Measurements from ENCODE around the gene EML6. TPM values are rescaled to one million over a fixed set of nuclear protein-coding genes. Genes with fewer than 3 reads are reported as not detected.

Gene EML6
- total RNA-seq, 1 donor from 2014 or later: 0.44 TPM

- Mint-ChIP-seq H3K4me3 (no peak overlapping the region), H3K9me3 (no peaks in the 10 kb centered on the region), H3K27ac (no peak overlapping the region), H3K36me3 (ENCODE audit: low read depth) (no peaks in the 10 kb centered on the region), H3K4me1 (ENCODE audit: low read depth) (peaks cover 12% of the 10 kb centered on the region), H3K27me3 (ENCODE audit: insufficient read depth) (no peaks in the 10 kb centered on the region)
- intact Hi-C loops (cut with micrococcal nuclease): no loop called here
- no peak for DNase-seq (ENCODE audit: low spot score)
These were observed 171.0 kb downstream of the EML6 start for GRCh38 chr2:54894467-54894866.

- Mint-ChIP-seq H3K9me3 (no peaks in the 10 kb centered on the region), H3K4me3 (no peak overlapping the region), H3K27me3 (ENCODE audit: insufficient read depth) (no peaks in the 10 kb centered on the region), H3K27ac (no peak overlapping the region), H3K36me3 (ENCODE audit: low read depth) (no peaks in the 10 kb centered on the region), H3K4me1 (ENCODE audit: low read depth) (peaks cover 12% of the 10 kb centered on the region)
- intact Hi-C loops (cut with micrococcal nuclease): loop anchor here (5.0 kb wide), 1 partner anchor 272 kb away; no protein-coding TSS in a partner anchor
- DNase-seq (ENCODE audit: low spot score): no peak
These were observed 172.3 kb downstream of the EML6 start for GRCh38 chr2:54895730-54896129.

GRCh38 chr2:54897420-54898310 lies 174.2 kb downstream of the EML6 start:
- no peaks in the 10 kb centered on the region for H3K9me3 Mint-ChIP-seq
- H3K4me3 Mint-ChIP-seq: peak overlapping the region; percentile 47
- H3K27ac Mint-ChIP-seq: peak overlapping the region; percentile 53
- no peaks in the 10 kb centered on the region for H3K27me3 Mint-ChIP-seq (ENCODE audit: insufficient read depth)
- intact Hi-C loops (cut with micrococcal nuclease): loop anchor here (5.0 kb wide), 1 partner anchor 270 kb away; no protein-coding TSS in a partner anchor
- peaks cover 12% of the 10 kb centered on the region for H3K4me1 Mint-ChIP-seq (ENCODE audit: low read depth)
- peak; percentile 5 for DNase-seq (ENCODE audit: low spot score)
- H3K36me3 Mint-ChIP-seq (ENCODE audit: low read depth): no peaks in the 10 kb centered on the region

- no peaks in the 10 kb centered on the region for H3K27me3 Mint-ChIP-seq (ENCODE audit: insufficient read depth)
- DNase-seq (ENCODE audit: low spot score): no peak
- intact Hi-C loops (cut with micrococcal nuclease): loop anchor here (5.0 kb wide), 1 partner anchor 269 kb away; no protein-coding TSS in a partner anchor
- no peaks in the 10 kb centered on the region for H3K9me3 Mint-ChIP-seq
- H3K27ac Mint-ChIP-seq: peak overlapping the region; percentile 5
- H3K4me1 Mint-ChIP-seq (ENCODE audit: low read depth): peaks cover 13% of the 10 kb centered on the region
- no peaks in the 10 kb centered on the region for H3K36me3 Mint-ChIP-seq (ENCODE audit: low read depth)
- H3K4me3 Mint-ChIP-seq: no peak overlapping the region
These were observed 175.2 kb downstream of the EML6 start for GRCh38 chr2:54898456-54899226.

- DNase-seq (ENCODE audit: low spot score): no peak
- H3K4me1 Mint-ChIP-seq (ENCODE audit: low read depth): peaks cover 24% of the 10 kb centered on the region
- H3K36me3 Mint-ChIP-seq (ENCODE audit: low read depth): no peaks in the 10 kb centered on the region
- H3K27ac Mint-ChIP-seq: no peak overlapping the region
- H3K4me3 Mint-ChIP-seq: no peak overlapping the region
- H3K27me3 Mint-ChIP-seq (ENCODE audit: insufficient read depth): no peaks in the 10 kb centered on the region
- no peaks in the 10 kb centered on the region for H3K9me3 Mint-ChIP-seq
- intact Hi-C loops (cut with micrococcal nuclease): loop anchor here (5.0 kb wide), 4 partner anchors 153 to 278 kb away; partner anchors contain the start of genes EML6 and RTN4
These were observed 176.2 kb downstream of the EML6 start for GRCh38 chr2:54899576-54900200.

GRCh38 chr2:54901224-54901986 lies 177.9 kb downstream of the EML6 start:
- Mint-ChIP-seq H3K36me3 (ENCODE audit: low read depth) (no peaks in the 10 kb centered on the region), H3K4me1 (ENCODE audit: low read depth) (peaks cover 25% of the 10 kb centered on the region), H3K27me3 (ENCODE audit: insufficient read depth) (no peaks in the 10 kb centered on the region), H3K4me3 (no peak overlapping the region), H3K9me3 (no peaks in the 10 kb centered on the region), H3K27ac (no peak overlapping the region)
- no peak for DNase-seq (ENCODE audit: low spot score)
- intact Hi-C loops (cut with micrococcal nuclease): loop anchor here (5.0 kb wide), 3 partner anchors 151 to 276 kb away; partner anchors contain the start of genes EML6 and RTN4

GRCh38 chr2:54902763-54903162 lies 179.3 kb downstream of the EML6 start:
- Mint-ChIP-seq H3K27me3 (ENCODE audit: insufficient read depth) (no peaks in the 10 kb centered on the region), H3K36me3 (ENCODE audit: low read depth) (no peaks in the 10 kb centered on the region)
- intact Hi-C loops (cut with micrococcal nuclease): loop anchor here (5.0 kb wide), 3 partner anchors 150 to 275 kb away; partner anchors contain the start of genes EML6 and RTN4

GRCh38 chr2:54903736-54904554 lies 180.5 kb downstream of the EML6 start:
- Mint-ChIP-seq H3K9me3 (no peaks in the 10 kb centered on the region), H3K27ac (peak overlapping the region; percentile 36), H3K27me3 (ENCODE audit: insufficient read depth) (no peaks in the 10 kb centered on the region), H3K4me3 (no peak overlapping the region), H3K36me3 (ENCODE audit: low read depth) (no peaks in the 10 kb centered on the region), H3K4me1 (ENCODE audit: low read depth) (peaks cover 13% of the 10 kb centered on the region)
- intact Hi-C loops (cut with micrococcal nuclease): loop anchor here (5.0 kb wide), 3 partner anchors 148 to 273 kb away; partner anchors contain the start of genes EML6 and RTN4
- DNase-seq (ENCODE audit: low spot score): peak; percentile 41

More at GRCh38 chr2:54902763-54903162, 179.3 kb downstream of the EML6 start:
- Mint-ChIP-seq H3K27ac (no peak overlapping the region), H3K9me3 (no peaks in the 10 kb centered on the region), H3K4me3 (no peak overlapping the region), H3K4me1 (ENCODE audit: low read depth) (peaks cover 19% of the 10 kb centered on the region)
- no peak for DNase-seq (ENCODE audit: low spot score)

- Mint-ChIP-seq H3K36me3 (ENCODE audit: low read depth) (no peaks in the 10 kb centered on the region), H3K4me1 (ENCODE audit: low read depth) (peaks cover 13% of the 10 kb centered on the region), H3K27me3 (ENCODE audit: insufficient read depth) (no peaks in the 10 kb centered on the region), H3K4me3 (no peak overlapping the region), H3K9me3 (no peaks in the 10 kb centered on the region), H3K27ac (no peak overlapping the region)
- intact Hi-C loops (cut with micrococcal nuclease): loop anchor here (5.0 kb wide), 3 partner anchors 147 to 272 kb away; partner anchors contain the start of genes EML6 and RTN4
- no peak for DNase-seq (ENCODE audit: low spot score)
These were observed 181.4 kb downstream of the EML6 start for GRCh38 chr2:54904836-54905235.

- peaks cover 13% of the 10 kb centered on the region for H3K4me1 Mint-ChIP-seq (ENCODE audit: low read depth)
- no peaks in the 10 kb centered on the region for H3K36me3 Mint-ChIP-seq (ENCODE audit: low read depth)
- intact Hi-C loops (cut with micrococcal nuclease): no loop called here
- H3K27me3 Mint-ChIP-seq (ENCODE audit: insufficient read depth): no peaks in the 10 kb centered on the region
- no peak overlapping the region for H3K4me3 Mint-ChIP-seq
- no peak overlapping the region for H3K27ac Mint-ChIP-seq
- no peak for DNase-seq (ENCODE audit: low spot score)
- H3K9me3 Mint-ChIP-seq: no peaks in the 10 kb centered on the region
These were observed 183.3 kb downstream of the EML6 start for GRCh38 chr2:54906716-54907115.

- no peak overlapping the region for H3K27ac Mint-ChIP-seq
- peaks cover 13% of the 10 kb centered on the region for H3K4me1 Mint-ChIP-seq (ENCODE audit: low read depth)
- no peaks in the 10 kb centered on the region for H3K36me3 Mint-ChIP-seq (ENCODE audit: low read depth)
- H3K27me3 Mint-ChIP-seq (ENCODE audit: insufficient read depth): peaks cover 5% of the 10 kb centered on the region
- H3K4me3 Mint-ChIP-seq: no peak overlapping the region
- H3K9me3 Mint-ChIP-seq: no peaks in the 10 kb centered on the region
- intact Hi-C loops (cut with micrococcal nuclease): no loop called here
- DNase-seq (ENCODE audit: low spot score): no peak
These were observed 184.2 kb downstream of the EML6 start for GRCh38 chr2:54907663-54908062.
